GM12878 (cell line): ENCODE measurements around the gene EI24. TPM values are rescaled to one million over a fixed set of nuclear protein-coding genes. Genes with fewer than 3 reads are reported as not detected.
A peak's percentile ranks its signal among the peaks of the same experiment; 100 is the strongest.

Experiments
- CHD2 ChIP-seq: IDR thresholded peaks from 2 replicates; pipeline ENCODE4 v1.6.1; 2011; ENCODE audit warnings: low read depth, low read length, improper control_type of control experiment, borderline replicate concordance
- EGR1 ChIP-seq, 2 experiments: IDR thresholded peaks; 1 replicate in 1 of 2; 2 replicates in 1 of 2; pipeline ENCODE4 v1.6.1; 2011 to 2012; ENCODE audit warnings: low read depth in 2 of 2, low read length in 2 of 2, borderline replicate concordance in 1 of 2, mild to moderate bottlenecking in 1 of 2, moderate library complexity in 1 of 2
- FOXK2 ChIP-seq: fragments of 450-650 bp; IDR thresholded peaks from 2 replicates; pipeline ENCODE4 v1.6.1; 2017; ENCODE audit warnings: mild to moderate bottlenecking, moderate library complexity
- GATAD2B ChIP-seq: fragments of 450-650 bp; conservative IDR thresholded peaks from 2 replicates; pipeline ENCODE4 v1.6.1; 2017; ENCODE audit warnings: low read depth, mild to moderate bottlenecking, moderate library complexity
- HCFC1 ChIP-seq: fragments of 150-350 bp; IDR thresholded peaks from 2 replicates; pipeline ENCODE4 v1.6.1; 2014; ENCODE audit warnings: low read length
- IRF5 ChIP-seq: fragments of 450-650 bp; IDR thresholded peaks from 2 replicates; pipeline ENCODE4 v1.6.1; 2017; ENCODE audit warnings: borderline replicate concordance
- JUNB ChIP-seq: IDR thresholded peaks from 2 replicates; pipeline ENCODE4 v1.6.1; 2016; ENCODE audit warnings: antibody characterized with exemption, mild to moderate bottlenecking
- KDM1A ChIP-seq: fragments of 200-600 bp; sonication (generic); IDR thresholded peaks from 2 replicates; pipeline ENCODE4 v1.6.1; 2016; ENCODE audit warnings: borderline replicate concordance
- MLLT1 ChIP-seq: fragments of 450-650 bp; IDR thresholded peaks from 2 replicates; pipeline ENCODE4 v1.6.1; 2016; ENCODE audit warnings: mild to moderate bottlenecking
- MTA2 ChIP-seq: fragments of 450-650 bp; IDR thresholded peaks from 2 replicates; pipeline ENCODE4 v1.6.1; 2016; ENCODE audit warnings: low read depth, mild to moderate bottlenecking, moderate library complexity
- NFIC ChIP-seq: IDR thresholded peaks from 2 replicates; pipeline ENCODE4 v1.6.1; 2012; ENCODE audit warnings: low read depth, mild to moderate bottlenecking, inconsistent platforms, low read length, moderate library complexity
- RFX5 ChIP-seq: IDR thresholded peaks from 2 replicates; pipeline ENCODE4 v1.6.1; 2011; ENCODE audit warnings: low read depth, low read length, improper control_type of control experiment
- SMAD1 ChIP-seq: fragments of 450-650 bp; IDR thresholded peaks from 2 replicates; pipeline ENCODE4 v1.6.1; 2018; ENCODE audit warnings: mild to moderate bottlenecking, low read depth; ENCODE audit not compliant: partially characterized antibody
- SP1 ChIP-seq: IDR thresholded peaks from one replicate; pipeline ENCODE4 v1.6.1; 2011; ENCODE audit warnings: low read depth, low read length
- SUZ12 ChIP-seq: fragments of 200-600 bp; sonication (generic); IDR thresholded peaks from one replicate; pipeline ENCODE4 v1.6.1; 2018; ENCODE audit warnings: antibody characterized with exemption, mild to moderate bottlenecking; ENCODE audit not compliant: unreplicated experiment
- TAF1 ChIP-seq: IDR thresholded peaks from 2 replicates; pipeline ENCODE4 v1.6.1; 2011; ENCODE audit warnings: mild to moderate bottlenecking, low read depth, low read length, borderline replicate concordance
- TARDBP ChIP-seq: IDR thresholded peaks from 2 replicates; pipeline ENCODE4 v1.6.1; 2016; ENCODE audit warnings: borderline replicate concordance
- TBL1XR1 ChIP-seq: IDR thresholded peaks from 2 replicates; pipeline ENCODE4 v1.6.1; 2012; ENCODE audit warnings: low read depth, low read length, improper control_type of control experiment
- WRNIP1 ChIP-seq: IDR thresholded peaks from 2 replicates; pipeline ENCODE4 v1.6.1; 2011; ENCODE audit warnings: low read depth, low read length, improper control_type of control experiment, borderline replicate concordance
- polyA plus RNA-seq, 11 experiments: library from polyadenylated mRNA; depleted of rRNA in 4 of 11; unstranded in 6 of 11; stranded (reverse) in 5 of 11; fragments of >200 nt; fragmentation: Nextera tagmentation in 4 of 11; fragmentation: Illumina TruSeq in 1 of 11; extraction: Ambion mirVana in 4 of 11; extraction: Trizol in 1 of 11; gene quantifications; 1 replicate in 1 of 11; 2 replicates in 10 of 11; pipeline versions ENCODE4 v1.2.1 to v1.2.3, GENCODE V29; 2011 to 2016; ENCODE audit warnings: inconsistent platforms in 2 of 11, missing spikeins in 2 of 11, low read depth in 1 of 11
- total RNA-seq, 4 experiments: library from RNA; depleted of rRNA in 3 of 4; stranded (reverse); fragments of >200 nt in 3 of 4; fragmentation: Illumina TruSeq in 1 of 4; extraction: Trizol in 1 of 4; gene quantifications; 2 replicates each; pipeline versions ENCODE4 v1.2.1 to v1.2.3, GENCODE V29; 2013 to 2021
- TF ChIP-seq, protein P1 (sequence below): IDR thresholded peaks from 2 replicates; pipeline ENCODE4 v1.6.1; 2012; ENCODE audit warnings: low read depth, low read length, improper control_type of control experiment
- TF ChIP-seq, protein P2 (sequence below): IDR thresholded peaks from 2 replicates; pipeline ENCODE4 v1.6.1; 2012; ENCODE audit warnings: low read depth, low read length, improper control_type of control experiment
- TF ChIP-seq, protein P3 (sequence below): fragments of 450-650 bp; IDR thresholded peaks from 2 replicates; pipeline ENCODE4 v1.6.1; 2017; ENCODE audit warnings: mild to moderate bottlenecking, moderate library complexity

The EI24 gene
- total and polyA plus RNA-seq, 10 of the 15 experiments (the other 5 are each of a cell fraction or from before 2014, with no cell fraction given) = 20.3 to 127 (median 70.4) TPM

GRCh38 chr11:125592305-125593113, 23.2 kb downstream of the EI24 start, which contains the start of gene STT3A (continued):
- TF ChIP-seq IRF5 (no peak), RFX5 (peak; percentile 65), TAF1 (peak; percentile 64; the same call in 1 of the 2 replicates), FOXK2 (no peak; the same call in 1 of the 2 replicates), GATAD2B (no peak; the same call in 1 of the 2 replicates), TBL1XR1 (no peak), JUNB (peak; percentile 11; the same call in 1 of the 2 replicates), KDM1A (no peak), SP1 (peak; percentile 100), CHD2 (peak; percentile 97), TARDBP (no peak), HCFC1 (peak; percentile 16; the same call in 1 of the 2 replicates), NFIC (no peak; the same call in 1 of the 2 replicates), EGR1 (IDR thresholded peaks at IDR 0.05; ENCODE audit: borderline replicate concordance in 1 of 2, low read depth in 2 of 2, low read length in 2 of 2) (peak in 1 of 2 experiments; percentile 56; a peak in 1 of 3 replicates), WRNIP1 (no peak), SUZ12 (no peak), MTA2 (no peak; the same call in 1 of the 2 replicates), MLLT1 (peak; percentile 62; the same call in 1 of the 2 replicates), SMAD1 (peak; percentile 96)
- TF ChIP-seq, protein P1, sequence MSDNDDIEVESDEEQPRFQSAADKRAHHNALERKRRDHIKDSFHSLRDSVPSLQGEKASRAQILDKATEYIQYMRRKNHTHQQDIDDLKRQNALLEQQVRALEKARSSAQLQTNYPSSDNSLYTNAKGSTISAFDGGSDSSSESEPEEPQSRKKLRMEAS = peak; percentile 90
- TF ChIP-seq, protein P2, sequence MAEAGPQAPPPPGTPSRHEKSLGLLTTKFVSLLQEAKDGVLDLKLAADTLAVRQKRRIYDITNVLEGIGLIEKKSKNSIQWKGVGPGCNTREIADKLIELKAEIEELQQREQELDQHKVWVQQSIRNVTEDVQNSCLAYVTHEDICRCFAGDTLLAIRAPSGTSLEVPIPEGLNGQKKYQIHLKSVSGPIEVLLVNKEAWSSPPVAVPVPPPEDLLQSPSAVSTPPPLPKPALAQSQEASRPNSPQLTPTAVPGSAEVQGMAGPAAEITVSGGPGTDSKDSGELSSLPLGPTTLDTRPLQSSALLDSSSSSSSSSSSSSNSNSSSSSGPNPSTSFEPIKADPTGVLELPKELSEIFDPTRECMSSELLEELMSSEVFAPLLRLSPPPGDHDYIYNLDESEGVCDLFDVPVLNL = peak; percentile 66; the same call in 1 of the 2 replicates
- TF ChIP-seq, protein P3, sequence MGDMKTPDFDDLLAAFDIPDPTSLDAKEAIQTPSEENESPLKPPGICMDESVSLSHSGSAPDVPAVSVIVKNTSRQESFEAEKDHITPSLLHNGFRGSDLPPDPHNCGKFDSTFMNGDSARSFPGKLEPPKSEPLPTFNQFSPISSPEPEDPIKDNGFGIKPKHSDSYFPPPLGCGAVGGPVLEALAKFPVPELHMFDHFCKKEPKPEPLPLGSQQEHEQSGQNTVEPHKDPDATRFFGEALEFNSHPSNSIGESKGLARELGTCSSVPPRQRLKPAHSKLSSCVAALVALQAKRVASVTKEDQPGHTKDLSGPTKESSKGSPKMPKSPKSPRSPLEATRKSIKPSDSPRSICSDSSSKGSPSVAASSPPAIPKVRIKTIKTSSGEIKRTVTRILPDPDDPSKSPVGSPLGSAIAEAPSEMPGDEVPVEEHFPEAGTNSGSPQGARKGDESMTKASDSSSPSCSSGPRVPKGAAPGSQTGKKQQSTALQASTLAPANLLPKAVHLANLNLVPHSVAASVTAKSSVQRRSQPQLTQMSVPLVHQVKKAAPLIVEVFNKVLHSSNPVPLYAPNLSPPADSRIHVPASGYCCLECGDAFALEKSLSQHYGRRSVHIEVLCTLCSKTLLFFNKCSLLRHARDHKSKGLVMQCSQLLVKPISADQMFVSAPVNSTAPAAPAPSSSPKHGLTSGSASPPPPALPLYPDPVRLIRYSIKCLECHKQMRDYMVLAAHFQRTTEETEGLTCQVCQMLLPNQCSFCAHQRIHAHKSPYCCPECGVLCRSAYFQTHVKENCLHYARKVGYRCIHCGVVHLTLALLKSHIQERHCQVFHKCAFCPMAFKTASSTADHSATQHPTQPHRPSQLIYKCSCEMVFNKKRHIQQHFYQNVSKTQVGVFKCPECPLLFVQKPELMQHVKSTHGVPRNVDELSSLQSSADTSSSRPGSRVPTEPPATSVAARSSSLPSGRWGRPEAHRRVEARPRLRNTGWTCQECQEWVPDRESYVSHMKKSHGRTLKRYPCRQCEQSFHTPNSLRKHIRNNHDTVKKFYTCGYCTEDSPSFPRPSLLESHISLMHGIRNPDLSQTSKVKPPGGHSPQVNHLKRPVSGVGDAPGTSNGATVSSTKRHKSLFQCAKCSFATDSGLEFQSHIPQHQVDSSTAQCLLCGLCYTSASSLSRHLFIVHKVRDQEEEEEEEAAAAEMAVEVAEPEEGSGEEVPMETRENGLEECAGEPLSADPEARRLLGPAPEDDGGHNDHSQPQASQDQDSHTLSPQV = no peak
